Mucosa of descending colon (tissue), 3 donors: ENCODE measurements around the gene WNT8B. TPM values are rescaled to one million over a fixed set of nuclear protein-coding genes. Genes with fewer than 3 reads are reported as not detected.

Experiments
- ATAC-seq: fragments of 200-7000 bp; cut with Tn5 transposase; one replicate; pipeline ENCODE4 v1.9.1; 2020; ENCODE audit warnings: mild to moderate bottlenecking, moderate library complexity
- DNase-seq, 3 donors: peaks; one replicate each; pipeline ENCODE4 v3.0.0-alpha.2; 2020
- H3K36me3 ChIP-seq: fragments of 200-600 bp; one replicate; pipeline ENCODE4 v1.8.0; 2021; ENCODE audit warnings: low read depth, mild to moderate bottlenecking
- H3K4me1 ChIP-seq: fragments of 200-600 bp; one replicate; pipeline ENCODE4 v1.8.0; 2021; ENCODE audit warnings: low read depth, mild to moderate bottlenecking
- H3K4me3 ChIP-seq: fragments of 200-600 bp; one replicate; pipeline ENCODE4 v1.8.0; 2021; ENCODE audit warnings: mild to moderate bottlenecking
- H3K9me3 ChIP-seq: fragments of 200-600 bp; one replicate; pipeline ENCODE4 v1.8.0; 2021; ENCODE audit warnings: mild to moderate bottlenecking
- CTCF ChIP-seq: fragments of 200-600 bp; IDR thresholded peaks from one replicate; pipeline ENCODE4 v1.8.0; 2022; ENCODE audit warnings: antibody characterized with exemption, mild to moderate bottlenecking
- intact Hi-C, 2 donors: fragments of 100-400 bp; cut with DNase I in 1 of 2; cut with micrococcal nuclease in 1 of 2; formaldehyde crosslinking; loops; one replicate each; pipeline versions ENCODE4 v1.11.0 to v1.11.1; 2022; cut with DNase I, micrococcal nuclease
- long read RNA-seq, 2 donors: library from polyadenylated mRNA; unstranded; transcript quantifications; one replicate each; pipeline ENCODE4 v2.0.0, GENCODE V29; 2019 to 2021
- total RNA-seq, 3 donors: library from RNA; stranded (reverse); fragmentation: NEBNext Ultra II Directional in 2 of 3; extraction: Animal tissue kit (Norgen Biotek cat#: 25700) in 2 of 3; gene quantifications; one replicate each; pipeline versions ENCODE4 v1.2.1 to v1.2.4, GENCODE V29; 2021 to 2023
- donor health status: DM: no; HTN: no; CAD: no; lungs with moderate emphysema.
- donor health status: DM: no; HTN: no; CAD: no.
- donor health status: DM: no; HTN: yes; CAD: no.

WNT8B gene
- total RNA-seq, result not detected
- long read RNA-seq, donor 1, result 0 reads
- long read RNA-seq, donor 2, result 0 reads

- no peak for TF ChIP-seq CTCF
- ATAC-seq (no peak), DNase-seq (no peak)
- H3K36me3 ChIP-seq, result no peaks in the 10 kb centered on the region
- intact Hi-C loops, result no loop called here
- no peak within 1 kb of the TSS for H3K4me3 ChIP-seq
- H3K4me1 ChIP-seq, result no peaks in the 10 kb centered on the region
- no peaks in the 10 kb centered on the region for H3K9me3 ChIP-seq
These were observed at the start of gene WNT8B for GRCh38 chr10:100462709-100463108. Gene WNT8B, plus strand, starts transcription at chr10:100463009. Its CDS starts 160 bp downstream, at chr10:100463169.

GRCh38 chr10:100413173-100413572 lies 49.6 kb upstream of the WNT8B start:
- no peak for DNase-seq
- intact Hi-C loops, result no loop called here
- H3K4me3 ChIP-seq, result no peak overlapping the region
- H3K9me3 ChIP-seq, result no peaks in the 10 kb centered on the region
- no peaks in the 10 kb centered on the region for H3K4me1 ChIP-seq
- H3K36me3 ChIP-seq, result no peaks in the 10 kb centered on the region
- ATAC-seq, result no peak
- no peak for TF ChIP-seq CTCF

- intact Hi-C loops, result no loop called here
- ATAC-seq (no peak), DNase-seq (no peak)
- Histone ChIP-seq H3K4me3 (no peak overlapping the region), H3K4me1 (peaks cover 3% of the 10 kb centered on the region), H3K9me3 (no peaks in the 10 kb centered on the region), H3K36me3 (no peaks in the 10 kb centered on the region)
- TF ChIP-seq CTCF, result no peak
These were observed 42.8 kb upstream of the WNT8B start for GRCh38 chr10:100419911-100420449.

- no peak for DNase-seq
These were observed 35.4 kb upstream of the WNT8B start for GRCh38 chr10:100427374-100427773.

GRCh38 chr10:100433253-100434240 lies 29.3 kb upstream of the WNT8B start:
- Histone ChIP-seq H3K9me3 (no peaks in the 10 kb centered on the region), H3K36me3 (no peaks in the 10 kb centered on the region), H3K4me1 (no peaks in the 10 kb centered on the region), H3K4me3 (no peak overlapping the region)
- intact Hi-C loops, result loop anchor here in 1 of 2 donors (1.0 kb wide), 1 partner anchor 95 kb away; no protein-coding TSS in a partner anchor
- peak; percentile 88 for TF ChIP-seq CTCF
- ATAC-seq (peak; percentile 100), DNase-seq (peak; percentile 81 to 100 (median 91))

More at GRCh38 chr10:100427374-100427773, 35.4 kb upstream of the WNT8B start:
- intact Hi-C loops, result no loop called here
- Histone ChIP-seq H3K4me3 (no peak overlapping the region), H3K9me3 (no peaks in the 10 kb centered on the region), H3K36me3 (no peaks in the 10 kb centered on the region), H3K4me1 (peaks cover 4% of the 10 kb centered on the region)
- TF ChIP-seq CTCF, result no peak
- no peak for ATAC-seq
